Pancreas (tissue), 10 donors: ENCODE measurements around the gene ERP27. TPM values are rescaled to one million over a fixed set of nuclear protein-coding genes. Genes with fewer than 3 reads are reported as not detected.

Source experiments
- ATAC-seq, 4 donors: fragments of 200-7000 bp; cut with Tn5 transposase; one replicate each; pipeline versions ENCODE4 v1.8.0 to v1.9.1; 2020; ENCODE audit warnings: mild to moderate bottlenecking in 4 of 4, moderate library complexity in 4 of 4
- DNase-seq, 6 donors: peaks; one replicate each; pipeline ENCODE4 v3.0.0-alpha.2; 2020
- FAIRE-seq: peaks from 2 replicates; lab custom pipeline; 2012; peaks lifted over from hg19 to GRCh38; lab: Jason Lieb, UNC
- H3K27ac ChIP-seq, 4 donors: fragments of 200-600 bp; sonication (generic); 1 replicate in 3 of 4; 2 replicates in 1 of 4; pipeline versions ENCODE4 v1.5.0 to v1.8.0; 2020
- H3K27me3 ChIP-seq, 4 donors: fragments of 200-600 bp; one replicate each; pipeline ENCODE4 v1.8.0; 2021
- H3K36me3 ChIP-seq, 3 donors: fragments of 200-600 bp; sonication (generic) in 1 of 3; one replicate each; pipeline versions ENCODE4 v1.5.0 to v1.8.0; 2020 to 2021
- H3K4me1 ChIP-seq, 3 donors: fragments of 200-600 bp; one replicate each; pipeline ENCODE4 v1.8.0; 2021
- H3K4me3 ChIP-seq, 4 donors: fragments of 200-600 bp; sonication (generic) in 2 of 4; one replicate each; pipeline versions ENCODE4 v1.5.0 to v1.8.0; 2020 to 2021
- H3K9me3 ChIP-seq, 4 donors: fragments of 200-600 bp; one replicate each; pipeline ENCODE4 v1.8.0; 2021
- CTCF ChIP-seq, 4 donors: fragments of 200-600 bp; sonication (generic) in 3 of 4; IDR thresholded peaks; one replicate each; pipeline versions ENCODE4 v1.5.0 to v1.8.0; 2021; ENCODE audit warnings: antibody characterized with exemption in 4 of 4
- WGBS, 2 donors: extraction: QIAGEN DNeasy Blood & Tissue Kit; methylation state at CpG; one replicate each; pipeline ENCODE4 v1.1.7; 2013; 5-methylcytosine and 5-hydroxymethylcytosine counted together
- intact Hi-C, 3 donors: fragments of 100-400 bp; cut with DNase I; formaldehyde crosslinking; loops; one replicate each; pipeline versions ENCODE4 v1.11.1 to v1.14.2; 2022
- polyA plus RNA-seq, 2 donors: library from polyadenylated mRNA; stranded (reverse); fragments of 200-250 nt; gene quantifications; one replicate each; pipeline ENCODE4 v1.2.3, GENCODE V29; 2013
- total RNA-seq, 6 donors: library from RNA; stranded (reverse); fragmentation: NEBNext Ultra II Directional in 4 of 6; extraction: Animal tissue kit (Norgen Biotek cat#: 25700) in 4 of 6; gene quantifications; one replicate each; pipeline versions ENCODE4 v1.2.1 to v1.2.4, GENCODE V29; 2021 to 2023
- donor health status: healthy with polysubstance abuse.
- donor health status: DM: no; HTN: no; CAD: no; lungs with moderate emphysema.
- donor health status: DM: no; HTN: no; CAD: no.
- donor health status: control.
- donor health status: control.
- donor health status: Bipolar disorder and iron deficiency.
- donor health status: DM: yes; HTN: yes; CAD: no.
- donor health status: DM: no; HTN: no; CAD: no.
- donor health status: DM: no; HTN: no; CAD: no.
- donor health status: DM: yes; HTN: yes; CAD: no.

ERP27 gene
- total and polyA plus RNA-seq, 8 donors: 41.8 to 267 (median 97.7) TPM

GRCh38 chr12:14951851-14952250 lies 13.5 kb upstream of the ERP27 start:
- H3K4me3 ChIP-seq: no peak overlapping the region
- intact Hi-C loops: no loop called here
- H3K36me3 ChIP-seq: no peaks in the 10 kb centered on the region
- no peaks in the 10 kb centered on the region for H3K27me3 ChIP-seq
- DNase-seq (no peak), ATAC-seq (no peak), FAIRE-seq (no peak)
- H3K27ac ChIP-seq: peak overlapping the region in 2 of 4 donors; percentile 39 to 44
- peaks cover 9 to 28% (median 13%) of the 10 kb centered on the region in 3 donors for H3K4me1 ChIP-seq
- 70 to 71% methylated on average over 1 of the region's 1 CpG for WGBS, 2 donors
- TF ChIP-seq CTCF (IDR thresholded peaks at IDR 0.05): no peak
- no peaks in the 10 kb centered on the region for H3K9me3 ChIP-seq

DNA sequence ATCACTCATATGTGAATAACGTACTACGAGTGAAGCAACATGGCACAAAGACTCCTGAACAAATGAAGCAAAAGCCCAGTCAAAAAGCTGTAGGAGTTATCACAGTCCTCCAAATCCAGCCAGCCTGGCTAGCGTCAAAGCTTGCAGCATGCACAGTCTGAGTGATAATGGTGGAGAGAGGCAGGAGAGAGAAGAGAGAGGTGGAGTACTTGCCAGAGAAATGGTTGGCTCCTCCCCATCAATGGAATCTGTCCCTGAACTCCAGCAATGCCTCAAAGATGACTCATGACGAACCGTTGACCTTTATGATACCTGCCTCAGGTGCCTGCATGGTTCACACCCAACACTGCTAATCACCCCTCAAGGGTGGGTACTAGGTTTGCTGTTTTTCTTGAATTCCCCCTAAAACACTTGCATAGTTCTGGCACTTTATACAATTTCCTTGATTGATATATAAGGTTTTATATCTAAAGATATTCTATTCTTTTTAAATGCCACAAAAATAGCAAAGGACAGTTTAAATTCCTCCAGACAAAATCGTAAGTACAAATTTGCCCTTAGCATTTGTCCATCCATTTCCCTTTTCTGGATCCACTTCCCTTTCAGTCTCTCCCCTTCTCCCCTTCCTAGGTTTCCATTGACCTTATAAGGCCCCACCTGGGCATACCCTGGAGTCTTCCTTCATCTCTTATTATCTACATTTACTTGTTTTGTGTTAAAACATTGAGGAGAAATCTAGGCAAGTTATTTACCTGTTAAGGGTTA lies 12.8 kb upstream of the ERP27 start:
- ATAC-seq (peak in 1 of 4 donors; percentile 22), FAIRE-seq (no peak), DNase-seq (no peak)
- WGBS, 2 donors: 64 to 84% methylated on average over 6 of the region's 6 CpGs
- Histone ChIP-seq H3K9me3 (no peaks in the 10 kb centered on the region), H3K36me3 (no peaks in the 10 kb centered on the region), H3K27ac (peak overlapping the region in 2 of 4 donors; percentile 39 to 44), H3K4me1 (peaks cover 9 to 28% (median 13%) of the 10 kb centered on the region in 3 donors), H3K4me3 (no peak overlapping the region), H3K27me3 (no peaks in the 10 kb centered on the region)
- no peak for TF ChIP-seq CTCF (IDR thresholded peaks at IDR 0.05)
- intact Hi-C loops: no loop called here

GRCh38 chr12:14950421-14950820 lies 12.1 kb upstream of the ERP27 start:
- no peak for FAIRE-seq
- Histone ChIP-seq H3K4me3 (no peak overlapping the region), H3K9me3 (no peaks in the 10 kb centered on the region), H3K27me3 (no peaks in the 10 kb centered on the region), H3K36me3 (no peaks in the 10 kb centered on the region), H3K4me1 (peaks cover 9 to 28% (median 13%) of the 10 kb centered on the region in 3 donors), H3K27ac (no peak overlapping the region)
- TF ChIP-seq CTCF (IDR thresholded peaks at IDR 0.05): no peak
- intact Hi-C loops: no loop called here
- 86 to 88% methylated on average over 4 of the region's 4 CpGs for WGBS, 2 donors
- DNase-seq: no peak
- no peak for ATAC-seq

DNA sequence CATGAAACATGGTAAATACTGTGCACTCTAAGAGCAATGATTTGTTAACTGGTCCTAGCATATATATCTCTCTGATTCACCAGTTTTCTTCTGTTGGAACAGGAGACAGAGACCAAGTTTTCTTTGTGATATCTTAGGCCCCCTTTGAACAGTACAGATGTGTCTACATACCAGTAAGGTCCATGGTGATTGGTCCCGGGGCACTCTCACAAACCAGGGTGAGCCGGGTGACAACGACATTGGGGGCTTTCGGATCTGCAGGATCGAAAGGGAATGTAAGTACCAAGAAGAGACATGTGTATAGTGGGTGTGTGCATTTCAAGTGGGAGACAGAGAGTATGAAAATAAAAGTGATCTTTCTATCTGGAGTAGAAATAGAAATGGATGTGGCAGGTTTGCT lies 11.3 kb upstream of the ERP27 start:
- WGBS, 2 donors: 95 to 99% methylated on average over 5 of the region's 5 CpGs
- H3K4me1 ChIP-seq: peaks cover 9 to 28% (median 13%) of the 10 kb centered on the region in 3 donors
- FAIRE-seq: no peak

More for the DNA sequence above, 11.3 kb upstream of the ERP27 start:
- ATAC-seq (no peak), DNase-seq (no peak)
- Histone ChIP-seq H3K27ac (peak overlapping the region in 2 of 4 donors; percentile 69 to 81), H3K27me3 (no peaks in the 10 kb centered on the region), H3K9me3 (no peaks in the 10 kb centered on the region), H3K36me3 (no peaks in the 10 kb centered on the region), H3K4me3 (no peak overlapping the region)
- intact Hi-C loops: no loop called here
- TF ChIP-seq CTCF (IDR thresholded peaks at IDR 0.05): no peak
